Stimulated activated CD4-positive, alpha-beta T cell treated with anti-CD3 and anti-CD28 coated beads, Interleukin-2, amount 100 ng/mL, for 24 hours (primary cell): ENCODE measurements around the gene TNFRSF12A.

Experiments
- DNase-seq, 2 donors: peaks; one replicate each; pipeline ENCODE4 v3.0.0-alpha.2; 2020

The TNFRSF12A gene

GRCh38 chr16:3012828-3013420 lies 7.2 kb upstream of the TNFRSF12A start, which contains the start of gene CLDN9:
Gene CLDN9, plus strand, starts transcription at chr16:3012923. Its CDS starts 440 bp downstream, at chr16:3013363.
- DNase-seq = no peak

GRCh38 chr16:3013491-3013951 lies 6.6 kb upstream of the TNFRSF12A start:
- no peak for DNase-seq

DNA sequence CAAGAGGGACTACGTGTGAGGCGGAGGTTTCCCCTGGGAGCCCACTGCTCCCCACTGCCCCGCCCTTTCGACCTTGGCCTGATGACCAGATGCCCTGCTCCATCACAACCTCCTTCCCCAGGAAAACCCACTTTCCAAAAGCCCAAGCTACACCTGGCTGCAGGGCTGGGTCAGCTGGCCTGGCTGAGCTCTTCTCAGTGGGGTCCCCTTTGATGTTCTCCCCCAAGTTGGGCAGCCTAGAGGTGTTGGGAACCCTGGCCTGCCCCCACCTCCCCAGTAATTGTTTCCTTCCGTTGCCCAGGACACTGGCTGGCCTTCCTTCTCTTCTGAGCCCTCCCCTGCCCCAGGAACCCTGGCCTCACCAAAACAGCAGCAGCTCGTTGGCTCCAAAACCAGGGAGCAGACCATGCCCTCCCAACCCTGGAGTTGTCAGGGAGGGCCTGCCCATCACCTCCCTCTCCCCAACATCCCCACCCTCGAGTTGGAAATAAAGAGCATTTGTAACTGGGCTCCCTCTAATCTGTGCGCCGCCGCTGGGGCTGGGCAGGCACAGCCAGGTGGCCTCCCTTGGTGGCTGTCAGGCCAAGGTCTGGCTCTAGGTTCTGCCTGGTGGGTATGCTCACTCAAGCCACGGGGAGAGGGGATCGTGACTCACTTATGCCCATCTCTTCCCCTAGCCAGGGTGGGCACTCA lies 6.0 kb upstream of the TNFRSF12A start:
- no peak for DNase-seq

DNA sequence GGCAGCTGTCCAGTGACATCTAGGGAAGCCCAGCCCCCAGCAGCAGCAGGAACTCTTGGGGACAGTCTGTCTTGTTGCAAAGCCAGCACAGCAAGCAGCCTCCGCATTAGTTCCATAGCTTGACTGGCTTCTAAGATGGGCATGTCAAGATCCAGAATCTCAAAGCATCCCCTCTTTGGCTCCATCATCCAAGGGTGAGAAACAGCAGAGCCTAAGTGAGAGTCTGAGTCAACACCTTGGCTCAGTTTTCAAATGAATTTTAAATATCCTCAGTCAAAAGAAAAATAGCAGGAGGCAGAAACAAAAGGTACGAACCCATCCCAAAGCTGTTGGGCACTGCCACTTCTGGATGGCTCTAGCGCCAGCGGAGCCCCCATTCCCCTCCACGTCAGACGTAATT lies 5.2 kb upstream of the TNFRSF12A start:
- DNase-seq = no peak

DNA sequence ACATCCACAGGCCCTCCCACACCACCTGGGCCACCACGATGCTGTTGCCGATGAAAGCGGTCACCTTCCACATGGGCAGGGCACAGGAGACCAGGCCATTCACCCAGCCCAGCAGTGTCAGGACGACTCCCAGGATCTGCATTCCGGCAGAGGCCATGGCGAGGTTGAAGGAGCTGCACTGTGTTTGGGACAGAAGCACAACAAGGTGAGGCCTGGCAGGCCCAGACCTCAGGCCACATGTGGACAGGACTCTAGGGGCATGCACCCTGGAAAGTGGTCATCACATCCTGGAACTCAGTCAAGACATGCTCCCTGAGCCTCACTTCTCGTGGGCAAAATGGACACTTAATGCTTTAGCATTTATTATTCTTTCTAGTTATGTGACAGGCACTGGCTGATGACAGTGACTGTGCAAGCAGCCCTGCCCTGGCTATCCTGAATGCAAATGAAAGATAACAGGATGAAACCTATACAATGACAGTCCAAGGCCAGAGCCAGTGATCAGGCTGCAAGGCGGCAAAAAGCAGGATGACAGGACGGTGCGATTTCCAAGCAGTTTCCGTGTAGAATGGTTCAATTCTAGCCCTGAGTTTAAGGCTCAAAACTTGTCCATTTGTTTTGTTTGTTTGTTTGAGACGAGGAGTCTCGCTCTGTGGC lies 4.2 kb upstream of the TNFRSF12A start:
- DNase-seq = no peak

- no peak for DNase-seq
Observed at GRCh38 chr16:3017344-3017743, 2.8 kb upstream of the TNFRSF12A start.

- peak in 1 of 2 donors; percentile 46 for DNase-seq
Observed at GRCh38 chr16:3017794-3018506, 2.2 kb upstream of the TNFRSF12A start, which contains the start of gene CLDN6. Gene CLDN6, minus strand, starts transcription at chr16:3018183. Its CDS starts 2,162 bp downstream, at chr16:3016021.

- no peak for DNase-seq
Observed at GRCh38 chr16:3019594-3020246, 448 bp upstream of the TNFRSF12A start.

DNA sequence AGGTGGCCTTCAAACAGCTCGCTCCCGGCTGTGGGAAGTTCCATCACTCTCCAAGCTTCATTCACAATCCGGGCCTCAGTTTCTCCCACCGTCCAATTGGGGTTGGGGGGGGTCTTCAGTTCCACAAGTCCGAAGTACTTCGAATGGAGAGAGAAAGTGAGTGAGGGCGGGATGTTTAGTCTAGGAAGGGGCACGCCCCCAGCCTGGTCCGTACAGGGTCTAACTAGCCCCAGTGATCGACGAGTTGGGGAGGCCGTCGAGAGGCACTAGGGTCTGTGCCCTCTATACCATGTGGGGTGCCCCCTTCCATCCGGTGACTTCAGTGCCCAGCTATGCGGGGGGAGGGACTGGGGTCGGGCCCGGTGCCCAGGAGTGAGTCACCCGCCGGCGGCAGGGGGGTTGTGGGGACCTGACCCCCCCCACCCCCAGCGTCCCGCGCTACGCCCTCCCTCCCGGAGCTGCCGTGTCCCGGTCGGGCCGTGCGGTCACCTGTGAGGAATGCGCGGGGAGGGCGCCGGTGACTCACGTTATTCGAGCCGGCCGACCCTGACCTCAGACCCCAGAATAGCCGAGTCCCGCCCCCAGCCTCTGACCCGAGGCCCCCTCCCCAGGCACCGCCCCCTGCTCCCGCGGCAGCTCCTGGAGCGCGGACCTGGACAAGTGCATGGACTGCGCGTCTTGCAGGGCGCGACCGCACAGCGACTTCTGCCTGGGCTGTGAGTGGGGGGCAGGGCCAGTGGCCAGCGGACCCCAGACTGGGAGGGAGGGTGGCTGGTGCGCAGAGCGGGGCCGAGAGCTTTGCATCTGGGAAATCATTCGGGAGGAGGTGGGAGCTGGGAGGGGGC lies 658 bp downstream of the TNFRSF12A start:
- peak; percentile 51 to 58 for DNase-seq

DNA sequence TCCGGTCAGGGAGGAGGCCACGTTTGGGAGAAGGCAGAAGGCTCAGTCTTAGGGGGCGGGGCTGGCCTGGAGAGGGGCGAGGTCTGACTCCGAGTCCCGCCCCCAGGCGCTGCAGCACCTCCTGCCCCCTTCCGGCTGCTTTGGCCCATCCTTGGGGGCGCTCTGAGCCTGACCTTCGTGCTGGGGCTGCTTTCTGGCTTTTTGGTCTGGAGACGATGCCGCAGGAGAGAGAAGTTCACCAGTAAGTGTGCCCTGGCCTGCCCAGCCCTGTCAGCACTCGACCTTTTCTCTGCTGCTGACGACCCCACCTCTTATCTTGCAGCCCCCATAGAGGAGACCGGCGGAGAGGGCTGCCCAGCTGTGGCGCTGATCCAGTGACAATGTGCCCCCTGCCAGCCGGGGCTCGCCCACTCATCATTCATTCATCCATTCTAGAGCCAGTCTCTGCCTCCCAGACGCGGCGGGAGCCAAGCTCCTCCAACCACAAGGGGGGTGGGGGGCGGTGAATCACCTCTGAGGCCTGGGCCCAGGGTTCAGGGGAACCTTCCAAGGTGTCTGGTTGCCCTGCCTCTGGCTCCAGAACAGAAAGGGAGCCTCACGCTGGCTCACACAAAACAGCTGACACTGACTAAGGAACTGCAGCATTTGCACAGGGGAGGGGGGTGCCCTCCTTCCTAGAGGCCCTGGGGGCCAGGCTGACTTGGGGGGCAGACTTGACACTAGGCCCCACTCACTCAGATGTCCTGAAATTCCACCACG lies 1.5 kb downstream of the TNFRSF12A start:
- peak; percentile 85 to 90 for DNase-seq

DNA sequence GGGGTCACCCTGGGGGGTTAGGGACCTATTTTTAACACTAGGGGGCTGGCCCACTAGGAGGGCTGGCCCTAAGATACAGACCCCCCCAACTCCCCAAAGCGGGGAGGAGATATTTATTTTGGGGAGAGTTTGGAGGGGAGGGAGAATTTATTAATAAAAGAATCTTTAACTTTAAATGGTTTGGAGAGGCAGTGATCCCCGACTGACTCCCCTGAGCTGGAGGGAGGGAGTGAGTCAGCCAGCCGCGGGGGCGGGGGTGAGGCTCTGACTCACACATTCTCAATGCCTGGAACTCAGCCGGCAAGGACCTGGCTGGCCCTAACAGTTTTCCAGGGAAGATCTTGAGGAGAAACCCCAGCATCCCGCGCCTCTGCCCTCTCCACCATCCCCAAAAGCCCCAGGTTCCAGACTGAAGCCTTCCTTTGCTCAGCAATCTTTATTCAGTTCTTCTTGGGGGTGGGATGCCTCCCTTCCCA lies 2.1 kb downstream of the TNFRSF12A start:
- DNase-seq = peak; percentile 93

- DNase-seq = no peak
Observed at GRCh38 chr16:3022684-3023414, 2.7 kb downstream of the TNFRSF12A start.

DNA sequence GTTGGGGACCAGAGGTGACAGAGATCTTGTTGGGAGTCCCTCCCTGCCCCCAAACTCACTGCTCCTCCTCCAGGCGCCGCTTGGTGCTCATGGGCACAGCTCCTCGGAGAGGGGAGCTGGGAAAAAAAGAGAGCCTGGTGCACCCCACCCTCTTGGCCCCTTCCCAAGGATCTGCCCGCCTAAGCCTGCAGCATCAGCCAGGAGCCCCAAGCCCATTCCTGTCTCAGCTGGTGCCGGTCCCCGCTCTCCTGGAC lies 3.2 kb downstream of the TNFRSF12A start:
- peak in 1 of 2 donors; percentile 34 for DNase-seq

- DNase-seq = peak; percentile 95 to 97
Observed at GRCh38 chr16:3023669-3024478, 3.7 kb downstream of the TNFRSF12A start, which contains the start of the genes HCFC1R1 and THOC6. Gene HCFC1R1, minus strand, starts transcription at chr16:3023942. Its CDS starts 1 bp downstream, at chr16:3023941. Gene THOC6, plus strand, starts transcription at chr16:3024035. Its CDS starts 292 bp downstream, at chr16:3024327.

- no peak for DNase-seq
Observed at GRCh38 chr16:3025032-3026002, 5.1 kb downstream of the TNFRSF12A start.

DNA sequence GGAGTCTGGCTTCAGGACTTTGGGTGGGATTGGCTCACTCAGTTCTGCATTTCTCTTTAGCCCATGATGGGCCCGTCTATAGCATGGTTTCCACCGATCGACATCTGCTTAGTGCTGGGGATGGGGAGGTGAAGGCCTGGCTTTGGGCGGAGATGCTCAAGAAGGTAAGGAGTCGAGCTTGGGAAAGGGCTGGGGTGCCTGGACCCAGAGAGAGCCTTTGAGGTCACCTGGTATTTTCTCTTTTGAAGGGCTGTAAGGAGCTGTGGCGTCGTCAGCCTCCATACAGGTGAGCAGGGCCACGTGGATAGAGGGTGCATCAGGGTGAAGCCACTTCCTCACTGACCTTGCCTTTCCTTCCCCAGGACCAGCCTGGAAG lies 5.8 kb downstream of the TNFRSF12A start:
- no peak for DNase-seq

GRCh38 chr16:3026609-3027488 lies 6.7 kb downstream of the TNFRSF12A start:
- DNase-seq = no peak
